ENCODE data around the gene ARPC5. TPM values are rescaled to one million over a fixed set of nuclear protein-coding genes. Genes with fewer than 3 reads are reported as not detected.

Gene ARPC5
- total RNA-seq, 1 donor from 2014 or later: 149 TPM

DNA sequence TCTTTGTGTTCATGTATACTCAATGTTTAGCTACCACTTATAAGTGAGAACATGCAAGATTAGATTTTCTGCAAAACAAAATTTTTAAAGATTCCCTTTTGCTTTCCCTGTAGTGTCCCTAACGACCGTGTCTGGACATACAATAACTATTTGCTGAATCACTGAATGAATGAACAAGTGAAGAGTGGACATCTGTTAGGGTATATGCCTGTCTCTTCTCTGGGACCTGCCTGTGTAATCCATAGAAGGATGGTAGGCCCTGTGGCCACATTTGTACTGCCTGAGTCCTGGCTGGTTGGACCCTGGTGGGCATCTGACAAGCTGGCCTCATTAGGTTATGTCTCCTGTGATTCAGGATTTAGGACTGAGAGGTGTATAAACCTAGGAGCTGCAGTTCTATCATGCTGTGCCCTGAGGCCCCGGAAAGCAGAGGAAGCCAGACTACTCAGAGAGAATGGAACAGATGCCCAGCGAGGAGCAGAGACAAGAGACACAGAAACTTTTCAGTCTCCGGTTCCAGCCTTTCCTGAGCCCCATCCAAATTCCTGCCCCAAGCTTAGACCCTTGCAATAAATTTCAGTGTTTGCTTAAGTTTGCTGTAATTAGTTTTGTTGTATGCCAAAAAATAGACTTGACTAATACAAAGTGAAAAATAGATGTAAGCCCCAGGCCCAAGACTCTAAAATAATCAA lies 37.8 kb downstream of the ARPC5 start:
- no peaks in the 10 kb centered on the region for H3K9me3 Mint-ChIP-seq
- H3K4me3 Mint-ChIP-seq: peak overlapping the region; percentile 16
- no peaks in the 10 kb centered on the region for H3K27me3 Mint-ChIP-seq
- peaks cover 18% of the 10 kb centered on the region for H3K4me1 Mint-ChIP-seq
- peak overlapping the region; percentile 21 for H3K27ac Mint-ChIP-seq
- no peaks in the 10 kb centered on the region for H3K36me3 Mint-ChIP-seq (ENCODE audit: low read depth)
- intact Hi-C loops (cut with micrococcal nuclease): no loop called here
- DNase-seq: no peak

DNA sequence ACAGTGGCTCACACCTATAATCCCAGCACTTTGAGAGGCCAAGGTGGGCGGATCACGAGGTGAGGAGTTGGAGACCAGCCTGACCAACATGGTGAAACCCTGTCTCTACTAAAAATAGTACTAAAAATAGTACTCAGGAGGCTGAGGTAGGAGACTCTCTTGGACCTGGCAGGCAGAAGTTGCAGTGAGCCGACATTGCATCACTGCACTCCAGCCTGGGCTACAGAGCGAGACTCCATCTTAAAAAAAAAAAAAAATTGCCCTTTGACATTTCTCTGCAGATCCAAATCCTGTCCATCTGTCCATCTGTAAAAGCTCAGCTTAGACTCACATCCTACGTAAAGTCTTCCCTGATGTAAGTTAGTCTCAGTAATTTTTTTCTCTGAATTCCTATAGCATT lies 39.1 kb downstream of the ARPC5 start:
- Mint-ChIP-seq H3K4me3 (no peak overlapping the region), H3K9me3 (no peaks in the 10 kb centered on the region), H3K4me1 (peaks cover 19% of the 10 kb centered on the region), H3K36me3 (ENCODE audit: low read depth) (no peaks in the 10 kb centered on the region), H3K27me3 (no peaks in the 10 kb centered on the region), H3K27ac (no peak overlapping the region)
- intact Hi-C loops (cut with micrococcal nuclease): no loop called here
- DNase-seq: no peak

DNA sequence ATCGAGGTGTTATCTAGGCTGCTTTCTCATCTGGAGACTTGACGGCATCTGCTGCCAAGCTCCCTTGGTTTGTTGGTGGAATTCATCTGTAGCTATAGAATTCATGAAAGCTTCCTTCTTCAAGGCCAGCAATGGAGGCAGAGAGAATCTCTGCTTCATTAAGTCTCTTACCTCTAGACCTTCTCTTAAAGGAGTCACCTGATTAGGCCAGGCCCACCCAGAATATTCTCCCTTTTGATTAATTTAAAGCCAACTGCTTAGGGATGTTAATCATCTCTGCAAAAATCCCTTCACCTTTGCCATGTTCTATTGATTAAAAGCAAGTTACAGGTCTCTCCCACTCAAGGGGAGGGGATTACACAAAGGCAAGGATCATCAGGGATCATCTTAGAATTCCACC lies 40.0 kb downstream of the ARPC5 start:
- intact Hi-C loops (cut with micrococcal nuclease): no loop called here
- no peak for DNase-seq
- no peak overlapping the region for H3K27ac Mint-ChIP-seq

DNA sequence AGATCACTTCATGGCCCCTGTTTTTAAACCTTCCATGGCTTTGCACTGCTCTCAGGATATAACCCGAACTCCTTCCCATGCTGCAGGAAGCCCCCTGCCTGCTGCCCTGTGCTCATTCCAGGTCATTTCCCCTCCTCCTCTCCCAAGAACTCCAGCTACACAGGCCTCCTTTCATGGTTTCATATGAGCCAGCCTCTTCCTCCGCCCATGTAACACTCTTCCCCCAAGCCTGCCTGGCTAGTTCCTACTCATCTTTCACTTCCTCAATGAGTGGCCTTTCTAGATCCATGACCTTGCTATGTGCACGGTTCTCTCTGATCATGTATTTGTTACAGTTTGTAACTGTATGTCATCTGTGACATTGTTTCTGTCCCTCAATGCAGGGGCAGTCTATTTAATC lies 42.2 kb downstream of the ARPC5 start:
- peaks cover 42% of the 10 kb centered on the region for H3K4me1 Mint-ChIP-seq
- H3K36me3 Mint-ChIP-seq (ENCODE audit: low read depth): no peaks in the 10 kb centered on the region
- H3K27ac Mint-ChIP-seq: no peak overlapping the region
- H3K27me3 Mint-ChIP-seq: no peaks in the 10 kb centered on the region
- no peak for DNase-seq
- intact Hi-C loops (cut with micrococcal nuclease): no loop called here
- H3K4me3 Mint-ChIP-seq: no peak overlapping the region
- H3K9me3 Mint-ChIP-seq: no peaks in the 10 kb centered on the region

More for the DNA sequence above, 40.0 kb downstream of the ARPC5 start:
- Mint-ChIP-seq H3K9me3 (no peaks in the 10 kb centered on the region), H3K36me3 (ENCODE audit: low read depth) (no peaks in the 10 kb centered on the region), H3K27me3 (no peaks in the 10 kb centered on the region), H3K4me3 (no peak overlapping the region), H3K4me1 (peaks cover 26% of the 10 kb centered on the region)

DNA sequence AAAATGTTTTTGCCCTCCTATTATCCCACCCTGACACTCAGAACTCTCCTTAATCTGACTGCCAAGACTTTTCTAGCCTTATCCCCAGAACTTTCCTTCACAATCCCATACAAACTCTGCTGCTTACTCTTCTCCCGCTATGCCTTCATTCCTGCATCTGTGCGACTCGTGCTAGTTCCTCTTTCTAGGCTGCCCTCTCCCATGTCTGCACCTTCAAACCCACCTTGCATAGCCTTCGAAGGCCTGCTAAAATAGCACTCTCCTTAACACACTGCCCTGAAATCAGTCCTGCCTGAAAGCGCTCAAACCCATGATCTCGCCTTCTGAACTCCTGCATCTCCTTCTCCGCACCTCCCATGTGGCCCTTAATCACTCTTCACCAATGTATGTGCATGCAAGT lies 42.9 kb downstream of the ARPC5 start:
- intact Hi-C loops (cut with micrococcal nuclease): no loop called here

DNA sequence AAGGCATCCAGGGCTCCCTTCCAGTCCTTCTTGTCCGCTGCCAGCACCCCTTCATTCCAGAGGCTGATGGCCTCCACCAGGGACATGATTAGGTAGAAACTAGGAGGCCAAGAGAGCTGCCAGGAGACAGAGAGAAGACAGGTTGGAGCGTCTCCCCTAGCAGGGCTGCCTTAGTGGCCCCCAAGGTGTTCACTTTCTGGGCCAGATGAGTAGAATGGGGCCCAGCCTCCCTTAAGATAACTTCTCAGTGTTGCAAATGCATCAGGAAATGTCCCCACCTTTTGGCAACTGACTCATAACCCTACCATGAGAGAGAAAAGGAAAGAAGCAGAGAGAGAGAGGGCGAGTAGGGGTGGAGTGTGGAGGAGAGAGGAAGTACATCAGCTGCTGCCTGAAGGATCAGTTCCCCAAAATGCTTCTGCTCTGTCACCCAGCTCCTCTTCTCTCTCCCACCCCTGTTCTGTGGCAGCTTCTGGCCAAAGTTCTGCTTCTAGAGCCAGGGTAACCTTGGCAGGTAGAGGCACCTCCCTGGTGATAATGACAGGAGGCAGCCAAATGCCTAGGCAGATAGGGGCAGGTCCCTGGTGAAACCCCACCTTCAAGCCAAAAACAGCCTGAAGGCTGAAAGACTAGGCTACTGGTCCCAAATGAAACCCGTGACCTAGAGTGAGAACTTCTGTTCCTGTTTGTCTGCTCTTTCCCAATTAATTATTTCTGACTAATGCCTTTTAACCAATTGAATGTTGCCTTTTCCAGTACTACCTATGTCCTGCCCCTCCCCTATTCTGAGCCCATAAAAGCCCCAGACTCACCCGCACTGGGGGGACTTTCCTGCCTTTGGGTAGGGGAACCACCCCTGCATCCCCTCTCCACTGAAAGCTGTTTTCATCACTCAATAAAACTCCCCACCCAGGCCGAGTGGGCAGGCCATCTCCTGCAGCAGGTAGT lies 45.1 kb downstream of the ARPC5 start, which contains the start of gene NCF2:
TSS of gene NCF2 (minus strand) at position 216 of the 948 bp plus-strand sequence. CDS start at position 86, 130 bp downstream.
- H3K27me3 Mint-ChIP-seq: no peaks in the 10 kb centered on the region
- H3K4me1 Mint-ChIP-seq: peaks cover 44% of the 10 kb centered on the region
- DNase-seq: peak; percentile 89
- intact Hi-C loops (cut with micrococcal nuclease): loop anchor here (1.0 kb wide), 3 partner anchors 10 to 120 kb away; partner anchors contain the start of gene ARPC5
- peak within 1 kb of the TSS; percentile 75 for H3K27ac Mint-ChIP-seq
- peaks cover 1% of the 10 kb centered on the region for H3K36me3 Mint-ChIP-seq (ENCODE audit: low read depth)
- H3K9me3 Mint-ChIP-seq: no peaks in the 10 kb centered on the region
- peak within 1 kb of the TSS; percentile 63 for H3K4me3 Mint-ChIP-seq

More for the DNA sequence above, 42.9 kb downstream of the ARPC5 start:
- Mint-ChIP-seq H3K4me1 (peaks cover 42% of the 10 kb centered on the region), H3K27me3 (no peaks in the 10 kb centered on the region), H3K4me3 (no peak overlapping the region), H3K27ac (no peak overlapping the region), H3K9me3 (no peaks in the 10 kb centered on the region), H3K36me3 (ENCODE audit: low read depth) (no peaks in the 10 kb centered on the region)
- DNase-seq: no peak

DNA sequence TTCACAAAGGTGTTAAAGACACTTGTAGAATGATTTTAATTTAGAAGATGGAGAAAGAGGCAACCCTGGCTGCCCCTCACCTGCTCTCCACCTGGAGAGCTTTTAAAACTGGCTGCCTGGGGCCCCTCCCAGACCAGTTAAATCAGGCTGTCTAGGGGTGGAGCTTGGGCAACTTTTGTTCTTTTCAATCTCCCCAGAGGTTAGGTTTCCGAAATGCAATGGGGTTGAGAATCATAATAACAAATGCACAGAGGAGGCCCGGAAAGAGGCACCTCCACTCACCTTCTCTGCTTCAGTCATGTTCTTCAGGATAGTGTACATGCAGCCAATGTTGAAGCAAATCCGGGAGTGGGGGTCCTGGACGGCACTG lies 45.7 kb downstream of the ARPC5 start:
- Mint-ChIP-seq H3K4me1 (peaks cover 47% of the 10 kb centered on the region), H3K9me3 (no peaks in the 10 kb centered on the region), H3K27me3 (no peaks in the 10 kb centered on the region), H3K36me3 (ENCODE audit: low read depth) (peaks cover 4% of the 10 kb centered on the region), H3K4me3 (peak overlapping the region; percentile 63), H3K27ac (peak overlapping the region; percentile 75)
- no peak for DNase-seq
- intact Hi-C loops (cut with micrococcal nuclease): loop anchor here (1.0 kb wide), 3 partner anchors 10 to 120 kb away; partner anchors contain the start of gene ARPC5

DNA sequence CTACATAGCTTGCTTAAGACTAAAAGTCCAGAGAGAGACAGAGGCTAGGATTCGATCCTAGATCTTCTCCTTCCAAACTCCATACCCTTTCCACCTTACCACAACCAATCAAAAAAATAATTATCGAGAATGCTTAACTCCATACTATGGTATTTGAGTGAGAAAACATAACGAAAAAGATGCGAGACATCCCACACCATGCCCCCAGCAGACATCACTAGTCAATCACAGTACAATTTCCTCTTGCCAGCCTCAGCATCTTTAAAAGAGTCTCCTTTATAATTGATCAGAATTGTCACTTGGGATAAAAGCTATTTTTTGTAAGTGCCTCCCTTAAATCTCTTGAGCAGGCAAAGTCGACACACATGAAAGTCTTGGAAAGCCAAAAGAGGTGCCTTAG lies 46.2 kb downstream of the ARPC5 start:
- H3K9me3 Mint-ChIP-seq: no peaks in the 10 kb centered on the region
- H3K4me1 Mint-ChIP-seq: peaks cover 50% of the 10 kb centered on the region
- intact Hi-C loops (cut with micrococcal nuclease): no loop called here

DNA sequence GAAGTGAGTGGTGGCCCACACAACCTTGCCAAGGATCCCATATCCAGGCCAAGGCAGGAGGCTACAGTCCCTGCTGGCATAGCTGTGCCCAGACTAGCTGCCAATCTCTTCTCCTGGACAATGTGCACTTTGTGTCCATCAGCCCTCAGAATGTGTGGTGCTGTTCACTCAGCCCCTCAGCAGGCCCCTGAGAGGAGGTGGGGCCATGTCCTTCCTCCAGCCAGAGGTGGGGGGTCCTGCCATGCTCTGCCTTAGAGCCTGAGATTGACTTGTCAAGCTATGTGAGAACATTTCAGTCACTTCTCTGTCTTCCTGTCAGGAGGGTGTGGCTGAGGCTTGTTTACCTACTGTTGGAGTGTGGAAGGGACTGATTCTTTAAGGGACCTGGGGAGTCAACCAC lies 46.8 kb downstream of the ARPC5 start:
- peak overlapping the region; percentile 63 for H3K4me3 Mint-ChIP-seq
- intact Hi-C loops (cut with micrococcal nuclease): no loop called here
- peak overlapping the region; percentile 75 for H3K27ac Mint-ChIP-seq
- no peaks in the 10 kb centered on the region for H3K27me3 Mint-ChIP-seq
- peak; percentile 73 for DNase-seq
- peaks cover 50% of the 10 kb centered on the region for H3K4me1 Mint-ChIP-seq
- peaks cover 8% of the 10 kb centered on the region for H3K36me3 Mint-ChIP-seq (ENCODE audit: low read depth)
- H3K9me3 Mint-ChIP-seq: no peaks in the 10 kb centered on the region

More for the DNA sequence above, 46.2 kb downstream of the ARPC5 start:
- Mint-ChIP-seq H3K27ac (peak overlapping the region; percentile 75), H3K27me3 (no peaks in the 10 kb centered on the region), H3K4me3 (peak overlapping the region; percentile 63), H3K36me3 (ENCODE audit: low read depth) (peaks cover 5% of the 10 kb centered on the region)
- DNase-seq: no peak

DNA sequence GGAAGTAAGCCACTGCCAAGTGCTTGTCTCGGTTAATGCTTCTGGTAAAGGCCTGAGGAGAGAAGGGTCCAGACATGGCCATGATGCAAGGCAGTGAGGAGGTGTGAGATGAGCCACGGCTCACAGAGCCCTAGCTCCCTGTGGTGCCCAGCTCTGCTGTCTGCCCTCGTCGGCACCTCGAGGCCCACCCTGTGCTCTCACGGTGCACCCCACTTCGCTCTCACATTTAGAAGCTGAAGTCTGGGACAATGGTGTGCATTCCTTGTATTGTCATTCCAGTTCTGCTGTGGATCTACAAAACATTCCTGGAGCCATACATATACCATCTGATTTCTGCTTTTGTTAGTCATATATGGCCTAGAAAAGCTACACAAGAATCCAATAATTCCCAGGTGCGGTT lies 48.7 kb downstream of the ARPC5 start:
- intact Hi-C loops (cut with micrococcal nuclease): no loop called here
- DNase-seq: no peak
- H3K4me3 Mint-ChIP-seq: no peak overlapping the region
- peaks cover 9% of the 10 kb centered on the region for H3K36me3 Mint-ChIP-seq (ENCODE audit: low read depth)
- H3K9me3 Mint-ChIP-seq: no peaks in the 10 kb centered on the region
- no peaks in the 10 kb centered on the region for H3K27me3 Mint-ChIP-seq
- peaks cover 44% of the 10 kb centered on the region for H3K4me1 Mint-ChIP-seq
- H3K27ac Mint-ChIP-seq: no peak overlapping the region

DNA sequence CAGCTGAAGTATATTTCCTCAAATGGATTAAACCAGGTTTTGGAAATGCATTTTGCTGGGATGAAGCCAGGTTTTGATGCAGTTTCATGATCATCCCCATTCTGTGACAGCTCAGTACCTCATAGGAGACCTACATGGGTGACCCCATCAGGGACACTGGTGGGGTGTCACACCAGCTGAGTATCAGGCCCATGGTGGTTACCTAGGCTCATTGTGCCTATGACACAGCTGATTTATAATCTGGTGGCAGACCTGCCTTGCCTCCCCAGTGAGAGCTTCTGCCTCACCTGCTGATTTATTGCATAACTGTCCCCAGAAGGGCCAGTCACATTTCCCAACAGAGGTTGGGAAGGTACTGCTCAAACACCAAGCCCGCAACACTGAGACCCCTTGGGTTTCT lies 49.1 kb downstream of the ARPC5 start:
- intact Hi-C loops (cut with micrococcal nuclease): no loop called here
- peaks cover 9% of the 10 kb centered on the region for H3K36me3 Mint-ChIP-seq (ENCODE audit: low read depth)
- no peak overlapping the region for H3K4me3 Mint-ChIP-seq
- H3K27ac Mint-ChIP-seq: no peak overlapping the region
- no peaks in the 10 kb centered on the region for H3K27me3 Mint-ChIP-seq
- DNase-seq: no peak
- H3K4me1 Mint-ChIP-seq: peaks cover 44% of the 10 kb centered on the region
- no peaks in the 10 kb centered on the region for H3K9me3 Mint-ChIP-seq

DNA sequence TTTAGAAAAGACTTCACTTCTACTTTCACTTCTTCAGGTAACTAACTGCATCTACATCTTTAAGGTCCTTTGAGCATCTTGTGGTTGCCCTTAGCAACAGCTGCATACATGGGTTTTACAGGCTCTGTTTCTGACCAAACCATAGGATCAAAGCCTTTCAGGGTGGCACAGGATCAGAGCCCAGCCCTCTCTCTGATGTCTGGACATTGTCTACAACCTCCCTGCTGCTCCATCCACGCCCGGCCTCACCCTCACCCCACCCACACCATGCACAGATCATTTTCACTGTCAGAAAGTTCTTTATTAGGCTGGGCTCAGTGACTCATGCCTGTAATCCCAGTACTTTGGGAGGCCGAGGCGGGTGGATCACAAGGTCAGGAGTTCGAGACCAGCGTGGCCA lies 50.5 kb downstream of the ARPC5 start:
- no peaks in the 10 kb centered on the region for H3K27me3 Mint-ChIP-seq
- no peak overlapping the region for H3K4me3 Mint-ChIP-seq
- peaks cover 9% of the 10 kb centered on the region for H3K36me3 Mint-ChIP-seq (ENCODE audit: low read depth)
- peak; percentile 80 for DNase-seq
- H3K9me3 Mint-ChIP-seq: no peaks in the 10 kb centered on the region
- peaks cover 39% of the 10 kb centered on the region for H3K4me1 Mint-ChIP-seq
- intact Hi-C loops (cut with micrococcal nuclease): no loop called here
- peak overlapping the region; percentile 21 for H3K27ac Mint-ChIP-seq

DNA sequence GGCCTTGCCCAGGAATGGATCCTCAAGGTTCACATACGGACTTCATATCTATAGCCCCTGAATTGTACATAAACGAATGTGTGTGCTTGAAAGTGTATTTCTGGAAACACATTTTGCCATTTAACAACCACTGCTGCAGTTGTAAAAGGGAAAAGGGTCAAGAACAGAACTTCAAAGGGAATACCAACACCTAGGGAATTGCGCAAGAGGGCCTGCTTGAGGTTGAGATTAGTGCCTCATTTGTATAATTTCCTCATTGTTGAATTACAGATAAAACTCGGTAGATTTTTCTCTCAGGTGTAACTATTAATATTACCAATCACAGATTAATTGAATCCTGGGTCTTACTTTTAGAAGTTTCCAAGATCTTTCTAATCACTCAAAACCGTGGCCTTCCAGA lies 51.4 kb downstream of the ARPC5 start:
- Mint-ChIP-seq H3K36me3 (ENCODE audit: low read depth) (peaks cover 9% of the 10 kb centered on the region), H3K4me3 (no peak overlapping the region)
- intact Hi-C loops (cut with micrococcal nuclease): no loop called here

DNA sequence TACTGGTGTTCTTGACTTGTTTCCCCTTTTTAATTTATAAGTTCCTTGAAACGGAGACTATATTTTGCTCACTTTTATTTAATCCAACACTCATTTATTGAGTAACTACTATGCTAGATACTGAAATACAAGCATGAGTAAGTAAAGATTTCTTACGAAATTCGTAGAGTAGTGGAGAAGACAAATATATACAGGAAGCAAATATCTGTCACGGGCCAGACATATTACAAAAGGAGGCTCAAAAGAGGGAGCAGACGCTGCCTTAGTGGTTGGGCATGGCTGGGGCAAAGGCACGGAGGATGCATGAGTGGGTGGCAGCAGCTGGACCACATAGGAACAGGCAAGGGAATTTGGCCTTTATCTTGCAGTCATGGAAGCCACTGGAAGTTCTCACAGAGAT lies 52.1 kb downstream of the ARPC5 start:
- no peak for DNase-seq
- no peaks in the 10 kb centered on the region for H3K27me3 Mint-ChIP-seq
- H3K36me3 Mint-ChIP-seq (ENCODE audit: low read depth): peaks cover 9% of the 10 kb centered on the region
- H3K27ac Mint-ChIP-seq: no peak overlapping the region
- H3K4me3 Mint-ChIP-seq: no peak overlapping the region
- intact Hi-C loops (cut with micrococcal nuclease): no loop called here
- no peaks in the 10 kb centered on the region for H3K9me3 Mint-ChIP-seq
- H3K4me1 Mint-ChIP-seq: peaks cover 29% of the 10 kb centered on the region

More for the DNA sequence above, 51.4 kb downstream of the ARPC5 start:
- no peak for DNase-seq
- Mint-ChIP-seq H3K27ac (no peak overlapping the region), H3K9me3 (no peaks in the 10 kb centered on the region), H3K4me1 (peaks cover 35% of the 10 kb centered on the region), H3K27me3 (no peaks in the 10 kb centered on the region)

All from activated CD4-positive, alpha-beta T cell treated with anti-CD3 and anti-CD28 coated beads, Interleukin-2, amount 10 ng/mL, durations not matched to agents 24 days and 14 days (primary cell).